Thoracic aorta endothelial cell (primary cell): ENCODE data around the gene RIC8A. TPM values are rescaled to one million over a fixed set of nuclear protein-coding genes. Genes with fewer than 3 reads are reported as not detected.

Source experiments
- total RNA-seq: library from RNA; depleted of rRNA; stranded (reverse); fragments of >200 nt; gene quantifications from 2 replicates; pipeline ENCODE4 v1.2.3, GENCODE V29; 2012

RIC8A gene
- total RNA-seq: 86.4 and 108 TPM in 2 replicates

GRCh38 chr11:207208-207862, at the start of gene RIC8A, which contains the start of gene BET1L:
TSS of gene RIC8A (plus strand) at chr11:207708. CDS start at chr11:208855, 1,147 bp downstream.
TSS of gene BET1L (minus strand) at chr11:207399. CDS start at chr11:207321, 78 bp downstream.

DNA sequence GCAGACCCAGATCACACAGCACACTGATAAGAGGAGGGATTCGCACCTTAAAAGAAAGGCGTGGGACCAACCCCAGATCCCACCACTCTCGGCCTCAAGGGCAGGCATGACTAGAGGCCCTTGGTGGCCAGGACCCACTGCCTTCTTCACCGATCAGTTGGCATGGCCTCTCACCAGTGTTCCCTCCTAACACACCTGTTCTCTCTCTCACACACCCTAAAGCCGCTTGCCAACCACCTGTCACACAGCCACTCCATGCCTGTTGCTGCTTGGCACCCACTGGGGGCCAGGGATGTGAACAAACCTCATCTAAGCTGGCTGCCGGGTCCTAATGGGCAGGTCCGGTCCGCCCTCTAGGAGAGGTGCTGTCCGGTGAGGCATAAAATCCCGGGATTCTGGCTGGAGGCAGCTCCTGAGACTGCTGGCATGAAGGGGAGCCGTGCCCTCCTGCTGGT, 14.8 kb upstream of the RIC8A start, which contains the start of gene SCGB1C1:
TSS of gene SCGB1C1 (plus strand) at position 405 of the 455 bp plus-strand sequence. CDS start at position 427, 22 bp downstream.

DNA sequence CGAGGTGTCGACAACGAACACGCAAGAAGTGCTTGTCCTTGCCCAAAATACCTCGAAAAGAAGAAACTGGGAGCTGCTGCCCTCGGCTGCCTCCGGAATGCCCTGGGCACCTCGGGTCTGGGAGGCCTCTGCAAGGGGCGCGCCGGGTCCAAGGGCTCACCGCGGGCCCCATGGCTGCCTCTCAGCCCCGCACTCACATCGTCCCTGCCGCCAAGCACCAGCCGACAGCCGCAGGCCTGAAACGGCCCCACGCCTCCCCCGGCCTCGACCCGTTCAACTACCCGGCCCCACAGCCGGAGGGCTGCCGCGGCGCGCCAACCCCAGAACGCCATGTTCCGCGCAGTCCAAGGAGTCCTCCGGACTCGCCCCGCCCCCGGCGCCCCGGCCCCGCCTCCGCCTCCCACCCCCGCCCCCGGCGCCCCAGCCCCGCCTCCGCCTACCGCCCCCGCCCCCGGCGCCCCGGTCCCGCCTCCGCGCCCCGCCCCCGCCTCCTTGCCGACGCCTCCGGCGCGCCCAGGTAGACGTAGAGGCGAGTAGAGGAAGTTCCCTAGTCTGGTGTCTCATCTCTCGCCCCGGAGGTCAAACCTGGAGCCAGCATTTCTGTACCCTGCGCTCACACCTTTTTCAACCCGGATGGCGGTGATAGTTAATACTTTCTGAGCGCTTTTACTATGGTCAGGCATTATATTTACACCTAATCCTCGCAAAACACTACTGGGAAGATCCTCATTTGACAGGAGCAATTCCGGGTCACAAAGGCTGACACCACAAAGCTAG, 28.7 kb downstream of the RIC8A start, which contains the start of gene SIRT3:
TSS of gene SIRT3 (minus strand) at position 346 of the 777 bp plus-strand sequence. CDS start at position 332, 14 bp downstream.

GRCh38 chr11:236774-237767, 29.6 kb downstream of the RIC8A start, which contains the start of gene PSMD13:
TSS of gene PSMD13 (plus strand) at chr11:236976. CDS start at chr11:237050, 74 bp downstream.

Other genes with a start within 250 kb of the RIC8A start
- gene SCGB1C1, start 14.6 kb upstream of the RIC8A start, total RNA-seq: not detected in 2 replicates
- gene BET1L, start 309 bp upstream of the RIC8A start, total RNA-seq: 13.7 and 13.9 TPM in 2 replicates
- 5.6 and 8.5 TPM in 2 replicates for gene SIRT3, start 28.6 kb downstream of the RIC8A start, total RNA-seq
- gene PSMD13, start 29.3 kb downstream of the RIC8A start, total RNA-seq: 184 and 220 TPM in 2 replicates
- not detected in 2 replicates for gene NLRP6, start 70.7 kb downstream of the RIC8A start, total RNA-seq
- gene PGGHG, start 81.4 kb downstream of the RIC8A start, total RNA-seq: 8.9 and 13.2 TPM in 2 replicates
- not detected in 2 replicates for gene IFITM5, start 91.8 kb downstream of the RIC8A start, total RNA-seq
- 72.5 and 210 TPM in 2 replicates for gene IFITM2, start 100.1 kb downstream of the RIC8A start, total RNA-seq
- gene IFITM1, start 106.3 kb downstream of the RIC8A start, total RNA-seq: 2.5 and 10.0 TPM in 2 replicates
- gene IFITM3, start 113.2 kb downstream of the RIC8A start, total RNA-seq: 51.2 and 85.8 TPM in 2 replicates
- 0.86 and 1.1 TPM in 2 replicates for gene B4GALNT4, start 161.8 kb downstream of the RIC8A start, total RNA-seq
- 0.07 and 0.13 TPM in 2 replicates for gene PKP3, start 186.5 kb downstream of the RIC8A start, total RNA-seq
- gene SIGIRR, start 207.3 kb downstream of the RIC8A start, total RNA-seq: 27.9 and 32.9 TPM in 2 replicates
- under 0.01 TPM in 1 of 2 replicates, not detected in the other for gene ANO9, start 234.3 kb downstream of the RIC8A start, total RNA-seq
- 31.0 and 35.1 TPM in 2 replicates for gene PTDSS2, start 242.6 kb downstream of the RIC8A start, total RNA-seq